ENCODE results near the gene ADAMTSL1. TPM values are rescaled to one million over a fixed set of nuclear protein-coding genes. Genes with fewer than 3 reads are reported as not detected.

The ADAMTSL1 gene
- total and polyA plus RNA-seq, 9 of the 15 experiments (the other 6 are each of a cell fraction or from before 2014, with no cell fraction given): 0.01 TPM; not detected in 8

GRCh38 chr9:18429070-18429469 is 44.9 kb upstream of the ADAMTSL1 start:
- Histone ChIP-seq H3K9me1 (ENCODE audit: control insufficient read depth, insufficient read depth, low read length) (no peaks in the 10 kb centered on the region), H3K4me1 (replicated peaks in 1 of 2; ENCODE audit: control insufficient read depth in 2 of 2, insufficient read depth in 2 of 2, low read length in 2 of 2) (no peaks in the 10 kb centered on the region), H3K36me3 (ENCODE audit: control insufficient read depth, insufficient read depth, low read length) (no peaks in the 10 kb centered on the region), H4K20me1 (replicated peaks; ENCODE audit: control insufficient read depth, insufficient read depth, low read length) (no peaks in the 10 kb centered on the region), H3K4me3 (no peak overlapping the region), H3K4me2 (ENCODE audit: insufficient read depth, low read length) (no peak overlapping the region), H3K79me2 (ENCODE audit: control insufficient read depth, insufficient read depth, low read length) (no peaks in the 10 kb centered on the region), H3K9ac (ENCODE audit: insufficient read depth in 1 of 2, low read depth in 2 of 2, low read length in 2 of 2) (no peak overlapping the region), H3K27ac (ENCODE audit: extremely low read depth, low read depth, low read length) (no peak overlapping the region), H3K9me3 (replicated peaks; ENCODE audit: control insufficient read depth, insufficient read depth, low read depth, low read length) (no peaks in the 10 kb centered on the region), H3K27me3 (ENCODE audit: control insufficient read depth in 2 of 2, insufficient read depth in 2 of 2, low read length in 2 of 2) (no peaks in the 10 kb centered on the region), H2AFZ (ENCODE audit: low read depth, low read length) (no peak overlapping the region)
- ATAC-seq: no peak
- POLR2A ChIA-PET: no interaction called here
- in situ Hi-C loops (cut with MboI) (no loop called here), intact Hi-C loops (cut with micrococcal nuclease) (no loop called here)
- DNase-seq (ENCODE audit: extremely low read depth in 1 of 4, low spot score in 3 of 4): no peak
- no TSS peak for BruUV-seq (replicated peaks)
- 3% methylated on average over 2 of the region's 2 CpGs for WGBS (ENCODE audit: insufficient coverage, low coverage, missing lambda C conversion rate)
- CTCF ChIA-PET (ENCODE audit: low intra/inter-chr PET ratio): no interaction called here
- FAIRE-seq: no peak
- TF ChIP-seq NR2C2 (CRISPR knock-in tag; IDR thresholded peaks at IDR 0.05): no peak
- TF ChIP-seq NR2C2 (tag; IDR thresholded peaks at IDR 0.05): no peak
- no peak for TF ChIP-seq CHD7 (IDR thresholded peaks at IDR 0.05; ENCODE audit: low read depth, low read length)
- no peak for TF ChIP-seq PTTG1 (tag; IDR thresholded peaks at IDR 0.05; ENCODE audit: low read depth)
- TF ChIP-seq ZFP1 (CRISPR knock-in tag; IDR thresholded peaks at IDR 0.05): no peak
- no peak for TF ChIP-seq SMAD1 (IDR thresholded peaks at IDR 0.05; ENCODE audit: low read depth, low read length, partially characterized antibody)
- TF ChIP-seq JUND (IDR thresholded peaks at IDR 0.05; ENCODE audit: borderline replicate concordance, low read depth, low read length): no peak
- TF ChIP-seq JUND (tag; IDR thresholded peaks at IDR 0.05; ENCODE audit: borderline replicate concordance, low read depth, low read length): no peak
- TF ChIP-seq THAP7 (CRISPR knock-in tag; IDR thresholded peaks at IDR 0.05): no peak
- TF ChIP-seq TAF9B (IDR thresholded peaks at IDR 0.05; ENCODE audit: partially characterized antibody): no peak
- TF ChIP-seq SP2 (IDR thresholded peaks at IDR 0.05; ENCODE audit: extremely low read depth, low read depth, low read length, poor library complexity, severe bottlenecking): no peak
- TF ChIP-seq RBM17 (IDR thresholded peaks at IDR 0.05; ENCODE audit: borderline replicate concordance, low read depth, low read length): no peak
- no peak for TF ChIP-seq HDAC2 (IDR thresholded peaks at IDR 0.05)

All from K562 (cell line).